K562 (cell line): ENCODE data around the gene SYPL2. TPM values are rescaled to one million over a fixed set of nuclear protein-coding genes. Genes with fewer than 3 reads are reported as not detected.

Experiments used
- ATAC-seq: fragments of 200-7000 bp; cut with Tn5 transposase; 3 replicates; pipeline ENCODE4 v1.9.1; 2020; ENCODE audit warnings: moderate library complexity
- BruUV-seq: library from RNA; stranded (reverse); fragments of 400-500 nt; replicated peaks from 2 replicates; lab custom pipeline; 2021; lab: Mats Ljungman, UMichigan
- CTCF ChIA-PET: fragments of 300-600 bp; formaldehyde crosslinking; extraction: SDS; loops from one replicate; lab custom pipeline; 2021; ENCODE audit warnings: low intra/inter-chr PET ratio; lab: Yijun Ruan, JAX
- POLR2A ChIA-PET: fragments of 300-600, 350-650 bp; sonication (Branson Sonifier 250); formaldehyde crosslinking; extraction: SDS; loops from one replicate; lab custom pipeline; 2021; ENCODE audit warnings: antibody characterized with exemption, inconsistent platforms; lab: Yijun Ruan, JAX
- DNase-seq, 4 experiments: peaks; one replicate each; pipeline versions ENCODE4 v3.0.0 to v3.0.0-alpha.2; 2011 to 2018; ENCODE audit warnings: low spot score in 3 of 4, mixed read lengths in 3 of 4; ENCODE audit errors: extremely low read depth in 1 of 4
- FAIRE-seq: peaks from 2 replicates; lab custom pipeline; 2011; peaks lifted over from hg19 to GRCh38; lab: Jason Lieb, UNC
- H2AFZ ChIP-seq: 2 replicates; pipeline ENCODE4 v1.6.0; 2011; ENCODE audit warnings: low read depth, low read length, control low read depth, inconsistent platforms
- H3K27ac ChIP-seq: fragments of 200-600 bp; 3 replicates; pipeline ENCODE4 v1.8.0; 2011; ENCODE audit warnings: low read depth, mild to moderate bottlenecking, control low read depth, inconsistent platforms, low read length, moderate library complexity, mixed read lengths; ENCODE audit errors: extremely low read depth
- H3K27me3 ChIP-seq, 2 experiments: fragments of 300-600 bp in 1 of 2; 2 replicates in 1 of 2; 3 replicates in 1 of 2; pipeline versions ENCODE4 v1.6.0 to v1.8.0; 2011; ENCODE audit warnings: inconsistent platforms in 2 of 2, low read length in 2 of 2, mild to moderate bottlenecking in 1 of 2, mixed read lengths in 1 of 2, moderate library complexity in 1 of 2; ENCODE audit not compliant: control insufficient read depth in 2 of 2, insufficient read depth in 2 of 2
- H3K36me3 ChIP-seq: fragments of 300-600 bp; 3 replicates; pipeline ENCODE4 v1.8.0; 2011; ENCODE audit warnings: mild to moderate bottlenecking, low read length, inconsistent platforms; ENCODE audit not compliant: control insufficient read depth, insufficient read depth
- H3K4me1 ChIP-seq, 2 experiments: fragments of 200-600 bp in 1 of 2; replicated peaks in 1 of 2; 2 replicates in 1 of 2; 3 replicates in 1 of 2; pipeline versions ENCODE4 v1.5.1 to v1.8.0; 2011; ENCODE audit warnings: inconsistent platforms in 2 of 2, low read length in 2 of 2, mild to moderate bottlenecking in 1 of 2, mixed read lengths in 1 of 2, moderate library complexity in 1 of 2; ENCODE audit not compliant: control insufficient read depth in 2 of 2, insufficient read depth in 2 of 2
- H3K4me2 ChIP-seq: 2 replicates; pipeline ENCODE4 v1.6.1; 2011; ENCODE audit warnings: low read length, control low read depth, inconsistent platforms, mixed read lengths; ENCODE audit not compliant: insufficient read depth
- H3K4me3 ChIP-seq: fragments of 200-600 bp; sonication (generic), shearing (Covaris generic); 2 replicates; pipeline ENCODE4 v1.5.1; 2016; ENCODE audit warnings: control low read depth, inconsistent platforms
- H3K79me2 ChIP-seq: fragments of 200-600 bp; 3 replicates; pipeline ENCODE4 v1.8.0; 2011; ENCODE audit warnings: low read length, inconsistent platforms; ENCODE audit not compliant: control insufficient read depth, insufficient read depth
- H3K9ac ChIP-seq, 2 experiments: 2 replicates each; pipeline versions ENCODE4 v1.6.0 to v1.6.1; 2011; ENCODE audit warnings: low read depth in 2 of 2, low read length in 2 of 2, control low read depth in 1 of 2, inconsistent platforms in 1 of 2, mild to moderate bottlenecking in 1 of 2, mixed read lengths in 1 of 2; ENCODE audit not compliant: insufficient read depth in 1 of 2
- H3K9me1 ChIP-seq: one replicate; pipeline ENCODE4 v1.6.0; 2011; ENCODE audit warnings: inconsistent platforms, mild to moderate bottlenecking, low read length, moderate library complexity; ENCODE audit not compliant: control insufficient read depth, insufficient read depth
- H3K9me3 ChIP-seq: replicated peaks from 2 replicates; pipeline ENCODE4 v1.5.1; 2011; ENCODE audit warnings: low read depth, low read length, inconsistent platforms; ENCODE audit not compliant: control insufficient read depth, insufficient read depth
- H4K20me1 ChIP-seq: replicated peaks from 2 replicates; pipeline ENCODE4 v1.6.1; 2011; ENCODE audit warnings: low read length, inconsistent platforms, mixed read lengths; ENCODE audit not compliant: control insufficient read depth, insufficient read depth
- DPF2 ChIP-seq: fragments of 450-650 bp; IDR thresholded peaks from 2 replicates; pipeline ENCODE4 v1.6.1; 2016
- HCFC1 ChIP-seq: IDR thresholded peaks from 2 replicates; pipeline ENCODE4 v1.6.1; 2012; ENCODE audit warnings: low read depth, low read length, improper control_type of control experiment
- IFI16 ChIP-seq: fragments of 250-450 bp; sonication (Bioruptor Pico); IDR thresholded peaks from 2 replicates; pipeline ENCODE4 v2.1.2; 2022; ENCODE audit warnings: mild to moderate bottlenecking, inconsistent platforms
- POU5F1 ChIP-seq: fragments of 150-350 bp; IDR thresholded peaks from 2 replicates; pipeline ENCODE4 v1.6.1; 2014; ENCODE audit warnings: borderline replicate concordance, low read length, low read depth, mild to moderate bottlenecking; ENCODE audit not compliant: partially characterized antibody
- USF1 ChIP-seq: sonication (generic); formaldehyde crosslinking; IDR thresholded peaks from 2 replicates; pipeline ENCODE4 v1.9.0; 2022; ENCODE audit warnings: mild to moderate bottlenecking, missing genetic modification reagents
- ZNF146 ChIP-seq: IDR thresholded peaks from one replicate; pipeline ENCODE4 v1.6.1; 2018; ENCODE audit warnings: missing compliant biosample characterization; ENCODE audit not compliant: unreplicated experiment
- ZNF24 ChIP-seq: fragments of 450-650 bp; IDR thresholded peaks from 2 replicates; pipeline ENCODE4 v1.6.1; 2016
- ZNF398 ChIP-seq: fragments of 250-450 bp; sonication (Bioruptor Pico); IDR thresholded peaks from 2 replicates; pipeline ENCODE4 v1.8.0; 2021; ENCODE audit warnings: moderate library complexity, mild to moderate bottlenecking, inconsistent platforms
- WGBS: fragments of 100-300 bp; shearing (Covaris generic); methylation state at CpG from one replicate; pipeline ENCODE4 v1.1.6; 2016; ENCODE audit warnings: low coverage, mixed read lengths; ENCODE audit not compliant: insufficient coverage; ENCODE audit errors: missing lambda C conversion rate; 5-methylcytosine and 5-hydroxymethylcytosine counted together
- in situ Hi-C: fragments of 300-500 bp; cut with MboI; formaldehyde crosslinking; loops from 4 replicates; pipeline ENCODE4 v1.15.0; 2018; ENCODE audit warnings: inconsistent platforms, mixed read lengths
- intact Hi-C: fragments of 100-400 bp; cut with micrococcal nuclease; formaldehyde crosslinking; loops from 2 replicates; pipeline ENCODE4 v1.14.2; 2022
- polyA plus RNA-seq, 8 experiments: library from polyadenylated mRNA; depleted of rRNA in 4 of 8; stranded (reverse) in 5 of 8; unstranded in 3 of 8; fragments of >200 nt; fragmentation: Nextera tagmentation in 2 of 8; fragmentation: Illumina TruSeq in 1 of 8; extraction: Ambion mirVana in 2 of 8; extraction: Trizol in 1 of 8; gene quantifications; 2 replicates each; pipeline versions ENCODE4 v1.2.1 to v1.2.3, GENCODE V29; 2011 to 2014; ENCODE audit warnings: inconsistent platforms in 1 of 8, missing spikeins in 1 of 8
- total RNA-seq, 7 experiments: library from RNA; depleted of rRNA in 6 of 7; stranded (reverse); fragments of >200 nt in 6 of 7; fragmentation: Illumina TruSeq in 2 of 7; extraction: Trizol in 2 of 7; gene quantifications; 2 replicates each; pipeline versions ENCODE4 v1.2.1 to v1.2.3, GENCODE V29; 2011 to 2021; ENCODE audit warnings: low replicate concordance in 1 of 7

The SYPL2 gene
- total and polyA plus RNA-seq, 9 of the 15 experiments (the other 6 are each of a cell fraction or from before 2014, with no cell fraction given): 0.03 to 0.20 (median 0.07) TPM; not detected in 2

- no peaks in the 10 kb centered on the region for H3K36me3 ChIP-seq
- CTCF ChIA-PET: no interaction called here
- TF ChIP-seq POU5F1 (no peak), DPF2 (no peak), ZNF146 (no peak), USF1 (CRISPR knock-in tag) (no peak), HCFC1 (no peak), ZNF398 (CRISPR knock-in tag) (no peak), IFI16 (CRISPR knock-in tag) (no peak), ZNF24 (no peak)
- in situ Hi-C loops: no loop called here
- H3K4me1 ChIP-seq: peaks cover 16 to 29% of the 10 kb centered on the region in 2 experiments; a peak in 4 of 5 replicates
- DNase-seq (no peak), ATAC-seq (no peak), FAIRE-seq (no peak)
- POLR2A ChIA-PET: interaction anchor here (0.6 to 1.4 kb wide), 5 partner anchors 14 to 466 kb away, joined by 3 to 4 read pairs (median 3); partner anchors contain the start of gene CYB561D1
- H3K9me3 ChIP-seq: no peaks in the 10 kb centered on the region
- H4K20me1 ChIP-seq: 0 out of 2 replicates have a peak, but pooled peaks cover 4% of the 10 kb centered on the region
- 4% methylated on average over 3 of the region's 3 CpGs for WGBS
- H3K79me2 ChIP-seq: peaks cover 8% of the 10 kb centered on the region; the same call in 2 of the 3 replicates
- no peaks in the 10 kb centered on the region for H3K9me1 ChIP-seq
- H3K9ac ChIP-seq: no peak overlapping the region
- H3K27ac ChIP-seq: no peak overlapping the region
- BruUV-seq: no TSS peak
- intact Hi-C loops: no loop called here
- no peak overlapping the region for H3K4me2 ChIP-seq
- H3K4me3 ChIP-seq: no peak overlapping the region
- peaks cover 39 to 63% of the 10 kb centered on the region in 2 experiments for H3K27me3 ChIP-seq
- no peak overlapping the region for H2AFZ ChIP-seq
Measured at GRCh38 chr1:109479901-109480300, 13.6 kb downstream of the SYPL2 start.
